K562 (cell line): Measurements from ENCODE around the gene VPS33B. TPM values are rescaled to one million over a fixed set of nuclear protein-coding genes. Genes with fewer than 3 reads are reported as not detected.
A peak's percentile ranks its signal among the peaks of the same experiment; 100 is the strongest.

Experiments used
- ATAC-seq: fragments of 200-7000 bp; cut with Tn5 transposase; 3 replicates; pipeline ENCODE4 v1.9.1; 2020; ENCODE audit warnings: moderate library complexity
- Bru-seq: library from RNA; stranded (reverse); fragments of 400-500 nt; gene quantifications from one replicate; lab custom pipeline; 2021; lab: Mats Ljungman, UMichigan
- BruChase-seq, 2 experiments: library from RNA; stranded (reverse); fragments of 400-500 nt; gene quantifications; one replicate each; lab custom pipeline; 2021; lab: Mats Ljungman, UMichigan
- BruUV-seq: library from RNA; stranded (reverse); fragments of 400-500 nt; replicated peaks from 2 replicates; lab custom pipeline; 2021; lab: Mats Ljungman, UMichigan
- CTCF ChIA-PET: fragments of 300-600 bp; formaldehyde crosslinking; extraction: SDS; loops from one replicate; lab custom pipeline; 2021; ENCODE audit warnings: low intra/inter-chr PET ratio; lab: Yijun Ruan, JAX
- POLR2A ChIA-PET: fragments of 300-600, 350-650 bp; sonication (Branson Sonifier 250); formaldehyde crosslinking; extraction: SDS; loops from one replicate; lab custom pipeline; 2021; ENCODE audit warnings: antibody characterized with exemption, inconsistent platforms; lab: Yijun Ruan, JAX
- DNase-seq, 4 experiments: peaks; one replicate each; pipeline versions ENCODE4 v3.0.0 to v3.0.0-alpha.2; 2011 to 2018; ENCODE audit warnings: low spot score in 3 of 4, mixed read lengths in 3 of 4; ENCODE audit errors: extremely low read depth in 1 of 4
- FAIRE-seq: peaks from 2 replicates; lab custom pipeline; 2011; peaks lifted over from hg19 to GRCh38; lab: Jason Lieb, UNC
- H2AFZ ChIP-seq: 2 replicates; pipeline ENCODE4 v1.6.0; 2011; ENCODE audit warnings: low read depth, low read length, control low read depth, inconsistent platforms
- H3K27ac ChIP-seq: fragments of 200-600 bp; 3 replicates; pipeline ENCODE4 v1.8.0; 2011; ENCODE audit warnings: low read depth, mild to moderate bottlenecking, control low read depth, inconsistent platforms, low read length, moderate library complexity, mixed read lengths; ENCODE audit errors: extremely low read depth
- H3K27me3 ChIP-seq, 2 experiments: fragments of 300-600 bp in 1 of 2; 2 replicates in 1 of 2; 3 replicates in 1 of 2; pipeline versions ENCODE4 v1.6.0 to v1.8.0; 2011; ENCODE audit warnings: inconsistent platforms in 2 of 2, low read length in 2 of 2, mild to moderate bottlenecking in 1 of 2, mixed read lengths in 1 of 2, moderate library complexity in 1 of 2; ENCODE audit not compliant: control insufficient read depth in 2 of 2, insufficient read depth in 2 of 2
- H3K36me3 ChIP-seq: fragments of 300-600 bp; 3 replicates; pipeline ENCODE4 v1.8.0; 2011; ENCODE audit warnings: mild to moderate bottlenecking, low read length, inconsistent platforms; ENCODE audit not compliant: control insufficient read depth, insufficient read depth
- H3K4me1 ChIP-seq, 2 experiments: fragments of 200-600 bp in 1 of 2; replicated peaks in 1 of 2; 2 replicates in 1 of 2; 3 replicates in 1 of 2; pipeline versions ENCODE4 v1.5.1 to v1.8.0; 2011; ENCODE audit warnings: inconsistent platforms in 2 of 2, low read length in 2 of 2, mild to moderate bottlenecking in 1 of 2, mixed read lengths in 1 of 2, moderate library complexity in 1 of 2; ENCODE audit not compliant: control insufficient read depth in 2 of 2, insufficient read depth in 2 of 2
- H3K4me2 ChIP-seq: 2 replicates; pipeline ENCODE4 v1.6.1; 2011; ENCODE audit warnings: low read length, control low read depth, inconsistent platforms, mixed read lengths; ENCODE audit not compliant: insufficient read depth
- H3K4me3 ChIP-seq: fragments of 200-600 bp; sonication (generic), shearing (Covaris generic); 2 replicates; pipeline ENCODE4 v1.5.1; 2016; ENCODE audit warnings: control low read depth, inconsistent platforms
- H3K79me2 ChIP-seq: fragments of 200-600 bp; 3 replicates; pipeline ENCODE4 v1.8.0; 2011; ENCODE audit warnings: low read length, inconsistent platforms; ENCODE audit not compliant: control insufficient read depth, insufficient read depth
- H3K9ac ChIP-seq, 2 experiments: 2 replicates each; pipeline versions ENCODE4 v1.6.0 to v1.6.1; 2011; ENCODE audit warnings: low read depth in 2 of 2, low read length in 2 of 2, control low read depth in 1 of 2, inconsistent platforms in 1 of 2, mild to moderate bottlenecking in 1 of 2, mixed read lengths in 1 of 2; ENCODE audit not compliant: insufficient read depth in 1 of 2
- H3K9me1 ChIP-seq: one replicate; pipeline ENCODE4 v1.6.0; 2011; ENCODE audit warnings: inconsistent platforms, mild to moderate bottlenecking, low read length, moderate library complexity; ENCODE audit not compliant: control insufficient read depth, insufficient read depth
- H3K9me3 ChIP-seq: replicated peaks from 2 replicates; pipeline ENCODE4 v1.5.1; 2011; ENCODE audit warnings: low read depth, low read length, inconsistent platforms; ENCODE audit not compliant: control insufficient read depth, insufficient read depth
- H4K20me1 ChIP-seq: replicated peaks from 2 replicates; pipeline ENCODE4 v1.6.1; 2011; ENCODE audit warnings: low read length, inconsistent platforms, mixed read lengths; ENCODE audit not compliant: control insufficient read depth, insufficient read depth
- ARID3A ChIP-seq: IDR thresholded peaks from 2 replicates; pipeline ENCODE4 v1.6.1; 2012; ENCODE audit warnings: low read depth, low read length, improper control_type of control experiment, borderline replicate concordance
- CREB1 ChIP-seq, 2 experiments: sonication (generic) in 1 of 2; formaldehyde crosslinking in 1 of 2; IDR thresholded peaks; 2 replicates each; pipeline versions ENCODE4 v1.6.1 to v1.8.0; 2012 to 2022; ENCODE audit warnings: inconsistent platforms in 1 of 2, mild to moderate bottlenecking in 1 of 2, missing genetic modification reagents in 1 of 2, moderate library complexity in 1 of 2
- CXXC5 ChIP-seq: fragments of 250-450 bp; sonication (Bioruptor Pico); IDR thresholded peaks from 2 replicates; pipeline ENCODE4 v1.8.0; 2022; ENCODE audit warnings: inconsistent platforms, mild to moderate bottlenecking, moderate library complexity
- GATAD2B ChIP-seq: fragments of 450-650 bp; IDR thresholded peaks from 2 replicates; pipeline ENCODE4 v1.6.1; 2017; ENCODE audit warnings: mild to moderate bottlenecking, borderline replicate concordance
- ILF3 ChIP-seq: fragments of 450-650 bp; IDR thresholded peaks from 2 replicates; pipeline ENCODE4 v1.6.1; 2018; ENCODE audit warnings: antibody characterized with exemption, mild to moderate bottlenecking, moderate library complexity, borderline replicate concordance
- KDM5B ChIP-seq: fragments of 200-600 bp; sonication (generic); IDR thresholded peaks from 2 replicates; pipeline ENCODE4 v1.6.1; 2012; ENCODE audit warnings: low read depth, mild to moderate bottlenecking, moderate library complexity, low read length, control low read depth, inconsistent platforms; ENCODE audit not compliant: insufficient replicate concordance
- MTA2 ChIP-seq: fragments of 450-650 bp; IDR thresholded peaks from 2 replicates; pipeline ENCODE4 v1.6.1; 2016; ENCODE audit warnings: low read depth
- SMARCA5 ChIP-seq: fragments of 450-650 bp; IDR thresholded peaks from 2 replicates; pipeline ENCODE4 v1.6.1; 2016
- THAP12 ChIP-seq: fragments of 250-450 bp; sonication (Bioruptor Pico); IDR thresholded peaks from 2 replicates; pipeline ENCODE4 v1.9.0; 2021; ENCODE audit warnings: mild to moderate bottlenecking, inconsistent platforms
- ZZZ3 ChIP-seq: fragments of 450-650 bp; IDR thresholded peaks from 2 replicates; pipeline ENCODE4 v1.6.1; 2016; ENCODE audit warnings: antibody characterized with exemption, mild to moderate bottlenecking, moderate library complexity
- WGBS: fragments of 100-300 bp; shearing (Covaris generic); methylation state at CpG from one replicate; pipeline ENCODE4 v1.1.6; 2016; ENCODE audit warnings: low coverage, mixed read lengths; ENCODE audit not compliant: insufficient coverage; ENCODE audit errors: missing lambda C conversion rate; 5-methylcytosine and 5-hydroxymethylcytosine counted together
- in situ Hi-C: fragments of 300-500 bp; cut with MboI; formaldehyde crosslinking; loops from 4 replicates; pipeline ENCODE4 v1.15.0; 2018; ENCODE audit warnings: inconsistent platforms, mixed read lengths
- intact Hi-C: fragments of 100-400 bp; cut with micrococcal nuclease; formaldehyde crosslinking; loops from 2 replicates; pipeline ENCODE4 v1.14.2; 2022
- long read RNA-seq, 3 experiments: library from polyadenylated mRNA in 2 of 3; library from RNA in 1 of 3; unstranded in 2 of 3; stranded (forward) in 1 of 3; transcript quantifications; one replicate each; pipeline ENCODE4 v2.0.0, GENCODE V29; 2019 to 2022
- polyA minus RNA-seq, 3 experiments: library from RNA; depleted of rRNA, polyadenylated mRNA; stranded (reverse); fragments of >200 nt; gene quantifications; 2 replicates each; pipeline ENCODE4 v1.2.3, GENCODE V29; 2011
- polyA plus RNA-seq, 8 experiments: library from polyadenylated mRNA; depleted of rRNA in 4 of 8; stranded (reverse) in 5 of 8; unstranded in 3 of 8; fragments of >200 nt; fragmentation: Nextera tagmentation in 2 of 8; fragmentation: Illumina TruSeq in 1 of 8; extraction: Ambion mirVana in 2 of 8; extraction: Trizol in 1 of 8; gene quantifications; 2 replicates each; pipeline versions ENCODE4 v1.2.1 to v1.2.3, GENCODE V29; 2011 to 2014; ENCODE audit warnings: inconsistent platforms in 1 of 8, missing spikeins in 1 of 8
- total RNA-seq, 7 experiments: library from RNA; depleted of rRNA in 6 of 7; stranded (reverse); fragments of >200 nt in 6 of 7; fragmentation: Illumina TruSeq in 2 of 7; extraction: Trizol in 2 of 7; gene quantifications; 2 replicates each; pipeline versions ENCODE4 v1.2.1 to v1.2.3, GENCODE V29; 2011 to 2021; ENCODE audit warnings: low replicate concordance in 1 of 7

Gene VPS33B
- total RNA-seq (2011; cell fraction: chromatin; rRNA removed; ENCODE audit: low replicate concordance), result 35.4 and 57.8 TPM in 2 replicates
- 34.5 and 42.0 TPM in 2 replicates for total RNA-seq (2011; cell fraction: nucleolus; rRNA removed)
- total RNA-seq (2011; cell fraction: nucleoplasm; rRNA removed), result 28.3 and 30.4 TPM in 2 replicates
- total RNA-seq (2014; rRNA removed) (9.4 and 10.2 TPM in 2 replicates), total RNA-seq (2014; rRNA removed; fragmentation: Illumina TruSeq; extraction: Trizol) (14.3 and 14.8 TPM in 2 replicates), total RNA-seq (2015; rRNA removed; fragmentation: Illumina TruSeq; extraction: Trizol) (13.0 and 13.5 TPM in 2 replicates), total RNA-seq (2021) (19.6 and 19.9 TPM in 2 replicates), polyA plus RNA-seq (2011; rRNA removed) (25.5 and 28.0 TPM in 2 replicates), polyA plus RNA-seq (2014; fragmentation: Illumina TruSeq; extraction: Trizol) (12.4 and 16.3 TPM in 2 replicates), polyA plus RNA-seq (2014; fragmentation: Nextera tagmentation; extraction: Ambion mirVana) (10 to 100 TPM in 1 of 2 experiments, 1 to 10 TPM in 1; 9.8 to 10.7 TPM), polyA plus RNA-seq (2014; rRNA removed) (12.7 and 15.1 TPM in 2 replicates), polyA minus RNA-seq (2011; rRNA and poly(A)+ RNA removed) (13.7 and 22.8 TPM in 2 replicates), Bru-seq, nascent RNA (percentile 72 among the genes with signal in this experiment), BruChase-seq, experiment 1, labeled RNA remaining after a 2-hour chase (percentile 69 among the genes with signal in this experiment), BruChase-seq, experiment 2, labeled RNA remaining after a 6-hour chase (percentile 77 among the genes with signal in this experiment)
- polyA plus RNA-seq (2011; cell fraction: cytosol; rRNA removed), result 12.5 and 12.9 TPM in 2 replicates
- 34.8 and 45.4 TPM in 2 replicates for polyA plus RNA-seq (2011; cell fraction: nucleus; rRNA removed)
- 22.2 and 32.7 TPM in 2 replicates for polyA plus RNA-seq (2012)
- 4.2 and 20.6 TPM in 2 replicates for polyA minus RNA-seq (2011; cell fraction: cytosol; rRNA and poly(A)+ RNA removed)
- polyA minus RNA-seq (2011; cell fraction: nucleus; rRNA and poly(A)+ RNA removed), result 7.9 and 12.8 TPM in 2 replicates
- long read RNA-seq, experiment 1, transcript VPS33B-201 (23 exons, 2,767 nt), result major isoform, 45 of 61 reads
- long read RNA-seq, experiment 1, partial matches to known transcripts, result 8 of 61 reads
- long read RNA-seq, experiment 1, other reads (novel, unspliced or antisense), result 7 of 61 reads
- long read RNA-seq, experiment 2, transcript VPS33B-201 (23 exons, 2,767 nt), result major isoform, 16 of 32 reads
- long read RNA-seq, experiment 2, partial matches to known transcripts, result 5 of 32 reads
- long read RNA-seq, experiment 2, other reads (novel, unspliced or antisense), result 11 of 32 reads
- long read RNA-seq, experiment 3, transcript VPS33B-201 (23 exons, 2,767 nt), result major isoform, 14 of 15 reads
- long read RNA-seq, experiment 3, partial matches to known transcripts, result 0 of 15 reads
- long read RNA-seq, experiment 3, other reads (novel, unspliced or antisense), result 1 of 15 reads

GRCh38 chr15:91022075-91022831, at the start of gene VPS33B:
Gene VPS33B (minus strand): TSS chr15:91022594. CDS start chr15:91022249, 345 bp downstream.
- H2AFZ ChIP-seq, result peak within 1 kb of the TSS; percentile 90
- H4K20me1 ChIP-seq, result no peaks in the 10 kb centered on the region
- ChIA-PET POLR2A (interaction anchor here (0.6 to 3.5 kb wide), 14 partner anchors 9 to 1480 kb away, joined by 3 to 21 read pairs (median 4); partner anchors contain the start of genes PRC1, RCCD1 and UNC45A), CTCF (no interaction called here)
- TSS peak; percentile 77 for BruUV-seq
- FAIRE-seq, result peak; percentile 95
- DNase-seq, result peak; percentile 80 to 93 (median 85)
- no peaks in the 10 kb centered on the region for H3K9me3 ChIP-seq
- H3K9ac ChIP-seq, result peak within 1 kb of the TSS; percentile 78 to 98
- peaks cover 46% of the 10 kb centered on the region for H3K79me2 ChIP-seq
- H3K9me1 ChIP-seq, result no peaks in the 10 kb centered on the region
- H3K27me3 ChIP-seq, result no peaks in the 10 kb centered on the region
- peak within 1 kb of the TSS; percentile 91 for H3K4me2 ChIP-seq
- intact Hi-C loops, result no loop called here
- peak; percentile 87 for ATAC-seq
- in situ Hi-C loops, result no loop called here
- under 1% methylated on average over 43 of the region's 48 CpGs for WGBS
- peak within 1 kb of the TSS; percentile 74 for H3K27ac ChIP-seq
- H3K4me1 ChIP-seq, result peaks cover 18 to 21% of the 10 kb centered on the region in 2 experiments; a peak in 4 of 5 replicates
- peak within 1 kb of the TSS; percentile 78 for H3K4me3 ChIP-seq
- peaks cover 5% of the 10 kb centered on the region; the same call in 2 of the 3 replicates for H3K36me3 ChIP-seq
- TF ChIP-seq CREB1 (IDR thresholded peaks at IDR 0.05) (peak; percentile 47; the same call in 1 of the 2 replicates), CREB1 (CRISPR knock-in tag; IDR thresholded peaks at IDR 0.05) (peak; percentile 71), MTA2 (no peak), CXXC5 (CRISPR knock-in tag) (peak; percentile 88), THAP12 (no peak), SMARCA5 (no peak), KDM5B (peak; percentile 80), ZZZ3 (no peak), ARID3A (no peak), GATAD2B (no peak; the same call in 1 of the 2 replicates), ILF3 (no peak)
